HepG2 (cell line): ENCODE results near the gene ZNF33B. TPM values are rescaled to one million over a fixed set of nuclear protein-coding genes. Genes with fewer than 3 reads are reported as not detected.

ENCODE experiments used
- ARNT2 ChIP-seq: sonication (generic); formaldehyde crosslinking; IDR thresholded peaks from 2 replicates; pipeline ENCODE4 v1.8.0; 2022; ENCODE audit warnings: mild to moderate bottlenecking, low read depth, missing genetic modification reagents, moderate library complexity
- ATF2 ChIP-seq: sonication (generic); formaldehyde crosslinking; IDR thresholded peaks from 2 replicates; pipeline ENCODE4 v1.4.0; 2020; ENCODE audit warnings: missing genetic modification reagents
- ELF3 ChIP-seq: IDR thresholded peaks from 2 replicates; pipeline ENCODE4 v1.6.1; 2016; ENCODE audit warnings: missing genetic modification reagents, missing compliant biosample characterization
- GATAD2A ChIP-seq: IDR thresholded peaks from 2 replicates; pipeline ENCODE4 v1.6.1; 2016
- IRF1 ChIP-seq: sonication (generic); formaldehyde crosslinking; IDR thresholded peaks from 2 replicates; pipeline ENCODE4 v1.4.0; 2020; ENCODE audit warnings: low read depth, mild to moderate bottlenecking, missing genetic modification reagents
- KDM6A ChIP-seq: IDR thresholded peaks from 2 replicates; pipeline ENCODE4 v1.6.1; 2016; ENCODE audit warnings: low read depth
- KLF13 ChIP-seq: sonication (generic); formaldehyde crosslinking; IDR thresholded peaks from 2 replicates; pipeline ENCODE4 v1.4.0; 2020; ENCODE audit warnings: mild to moderate bottlenecking, missing genetic modification reagents
- MATR3 ChIP-seq: sonication (generic); formaldehyde crosslinking; IDR thresholded peaks from 2 replicates; pipeline ENCODE4 v1.4.0; 2020; ENCODE audit warnings: missing genetic modification reagents
- MEF2D ChIP-seq: sonication (generic); formaldehyde crosslinking; IDR thresholded peaks from 2 replicates; pipeline ENCODE4 v1.5.1; 2020; ENCODE audit warnings: mild to moderate bottlenecking, missing genetic modification reagents
- MXI1 ChIP-seq: IDR thresholded peaks from 3 replicates; pipeline ENCODE4 v1.6.1; 2012; ENCODE audit warnings: low read depth, low read length, inconsistent platforms, borderline replicate concordance
- NR1H2 ChIP-seq: sonication (generic); formaldehyde crosslinking; IDR thresholded peaks from 2 replicates; pipeline ENCODE4 v1.8.1; 2022; ENCODE audit warnings: low read depth, missing genetic modification reagents, borderline replicate concordance
- NR2F6 ChIP-seq, 2 experiments: IDR thresholded peaks; 2 replicates each; pipeline ENCODE4 v1.6.1; 2016; ENCODE audit warnings: antibody characterized with exemption in 1 of 2, mild to moderate bottlenecking in 1 of 2
- RNF2 ChIP-seq: fragments of 450-650 bp; conservative IDR thresholded peaks from 2 replicates; pipeline ENCODE4 v1.6.1; 2016; ENCODE audit warnings: low read depth
- SMYD3 ChIP-seq: sonication (generic); formaldehyde crosslinking; IDR thresholded peaks from 2 replicates; pipeline ENCODE4 v1.8.1; 2023; ENCODE audit warnings: mild to moderate bottlenecking, missing genetic modification reagents
- SOX13 ChIP-seq, 3 experiments: fragments of 450-650 bp in 1 of 3; sonication (generic) in 1 of 3; formaldehyde crosslinking in 1 of 3; IDR thresholded peaks in 2 of 3; conservative IDR thresholded peaks in 1 of 3; 2 replicates each; pipeline versions ENCODE4 v1.5.0 to v1.6.1; 2016 to 2020; ENCODE audit warnings: antibody characterized with exemption in 1 of 3, mild to moderate bottlenecking in 1 of 3, missing compliant biosample characterization in 1 of 3, missing genetic modification reagents in 1 of 3, moderate library complexity in 1 of 3
- YEATS2 ChIP-seq: sonication (generic); formaldehyde crosslinking; IDR thresholded peaks from 2 replicates; pipeline ENCODE4 v1.4.0; 2020; ENCODE audit warnings: missing genetic modification reagents, borderline replicate concordance
- ZBTB3 ChIP-seq: sonication (generic); formaldehyde crosslinking; IDR thresholded peaks from 2 replicates; pipeline ENCODE4 v1.4.0; 2020; ENCODE audit warnings: low read depth, mild to moderate bottlenecking, moderate library complexity, missing genetic modification reagents, borderline replicate concordance
- ZBTB44 ChIP-seq: sonication (generic); formaldehyde crosslinking; IDR thresholded peaks from 2 replicates; pipeline ENCODE4 v1.4.0; 2020; ENCODE audit warnings: missing genetic modification reagents
- ZNF251 ChIP-seq: sonication (generic); formaldehyde crosslinking; IDR thresholded peaks from 2 replicates; pipeline ENCODE4 v1.9.0; 2021; ENCODE audit warnings: mild to moderate bottlenecking, missing genetic modification reagents
- ZNF276 ChIP-seq: sonication (generic); formaldehyde crosslinking; IDR thresholded peaks from 2 replicates; pipeline ENCODE4 v1.4.0; 2020; ENCODE audit warnings: mild to moderate bottlenecking, low read depth, missing genetic modification reagents
- ZNF367 ChIP-seq: sonication (generic); formaldehyde crosslinking; IDR thresholded peaks from 2 replicates; pipeline ENCODE4 v1.4.0; 2020; ENCODE audit warnings: missing genetic modification reagents, borderline replicate concordance
- ZNF468 ChIP-seq: sonication (generic); formaldehyde crosslinking; IDR thresholded peaks from 2 replicates; pipeline ENCODE4 v1.8.0; 2022; ENCODE audit warnings: mild to moderate bottlenecking, moderate library complexity, missing genetic modification reagents
- ZNF598 ChIP-seq: sonication (generic); formaldehyde crosslinking; IDR thresholded peaks from 2 replicates; pipeline ENCODE4 v1.5.1; 2020; ENCODE audit warnings: mild to moderate bottlenecking, missing genetic modification reagents, borderline replicate concordance
- ZNF737 ChIP-seq: sonication (generic); formaldehyde crosslinking; IDR thresholded peaks from 2 replicates; pipeline ENCODE4 v1.5.0; 2020; ENCODE audit warnings: missing genetic modification reagents, mild to moderate bottlenecking, borderline replicate concordance
- polyA plus RNA-seq, 8 experiments: library from polyadenylated mRNA; depleted of rRNA in 3 of 8; stranded (reverse) in 7 of 8; unstranded in 1 of 8; fragments of >200 nt; fragmentation: Illumina TruSeq in 4 of 8; extraction: Trizol in 4 of 8; gene quantifications; 2 replicates each; pipeline versions ENCODE4 v1.2.1 to v1.2.3, GENCODE V29; 2011 to 2016; ENCODE audit warnings: low read depth in 4 of 8, missing spikeins in 1 of 8, mixed read lengths in 1 of 8; ENCODE audit not compliant: insufficient read depth in 1 of 8
- total RNA-seq, 5 experiments: library from RNA; depleted of rRNA; stranded (reverse); fragments of >200 nt; fragmentation: Illumina TruSeq; extraction: Trizol; gene quantifications; 2 replicates each; pipeline ENCODE4 v1.2.3, GENCODE V29; 2016; ENCODE audit warnings: low read depth in 1 of 5

ZNF33B gene
- total and polyA plus RNA-seq, 2 of the 13 experiments (the other 11 are each of a cell fraction or from before 2014, with no cell fraction given) = 18.4 to 23.5 TPM

GRCh38 chr10:42543840-42544372 is 94.5 kb downstream of the ZNF33B start (continued):
- TF ChIP-seq ZNF468 (CRISPR knock-in tag) (no peak), ZNF598 (CRISPR knock-in tag) (no peak), MXI1 (no peak), ELF3 (peak; percentile 95), GATAD2A (CRISPR knock-in tag) (peak; percentile 55), IRF1 (no peak), NR2F6 (IDR thresholded peaks at IDR 0.05) (peak; percentile 38; the same call in 1 of the 2 replicates), NR2F6 (CRISPR knock-in tag; IDR thresholded peaks at IDR 0.05) (peak; percentile 57), MEF2D (CRISPR knock-in tag) (peak; percentile 44; the same call in 1 of the 2 replicates), ZNF367 (CRISPR knock-in tag) (no peak), SOX13 (IDR thresholded peaks at IDR 0.05) (no peak), SOX13 (CRISPR knock-in tag; conservative IDR thresholded peaks at IDR 0.05 in 1 of 2, IDR thresholded peaks at IDR 0.05 in 1 of 2) (peak in 1 of 2 experiments; percentile 70; a peak in 2 of 4 replicates), KDM6A (CRISPR knock-in tag) (0 out of 2 replicates have a peak, but pooled peaks have one; percentile 43), KLF13 (CRISPR knock-in tag) (no peak), ZBTB3 (CRISPR knock-in tag) (no peak), SMYD3 (CRISPR knock-in tag) (no peak), ATF2 (CRISPR knock-in tag) (no peak), ZBTB44 (CRISPR knock-in tag) (no peak), ZNF276 (no peak), RNF2 (no peak), MATR3 (no peak), ARNT2 (CRISPR knock-in tag) (no peak), ZNF737 (CRISPR knock-in tag) (no peak), NR1H2 (CRISPR knock-in tag) (no peak), YEATS2 (CRISPR knock-in tag) (no peak), ZNF251 (no peak)
